GM08714 (cell line): ENCODE results near the gene TRAM2.

Experiments
- H3K4me3 ChIP-seq: fragments of 200-500 bp; sonication (Bioruptor generic); 2 replicates; pipeline ENCODE4 v1.5.1; 2014; ENCODE audit warnings: mild to moderate bottlenecking, low read length, inconsistent platforms
- ZNF274 ChIP-seq: IDR thresholded peaks from 2 replicates; pipeline ENCODE4 v1.6.1; 2012; ENCODE audit warnings: mild to moderate bottlenecking, low read depth, low read length

TRAM2 gene

GRCh38 chr6:52598824-52599190 is 21.9 kb upstream of the TRAM2 start:
- no peak overlapping the region for H3K4me3 ChIP-seq
- no peak for TF ChIP-seq ZNF274

GRCh38 chr6:52598123-52598823 is 21.4 kb upstream of the TRAM2 start:
- no peak for TF ChIP-seq ZNF274
- no peak overlapping the region for H3K4me3 ChIP-seq

DNA sequence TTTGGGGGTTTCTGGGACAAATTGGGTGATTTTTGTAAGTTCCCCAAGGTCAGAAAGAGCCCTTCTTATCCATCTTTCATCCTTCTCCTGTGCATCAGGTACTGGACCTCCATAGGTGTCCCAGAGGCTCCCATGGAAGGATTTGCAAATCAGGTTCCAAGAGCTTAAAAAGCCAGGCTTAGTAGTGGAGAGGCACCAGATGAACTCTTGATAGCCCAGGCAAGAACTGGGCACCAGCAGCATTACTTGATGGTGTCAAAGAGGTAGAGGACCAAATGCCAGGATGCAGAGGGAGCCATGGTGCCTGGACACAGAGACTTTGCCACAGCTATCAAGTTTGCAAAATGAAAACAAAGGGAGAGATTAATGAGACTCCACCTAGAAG is 20.9 kb upstream of the TRAM2 start:
- no peak overlapping the region for H3K4me3 ChIP-seq
- TF ChIP-seq ZNF274: no peak

GRCh38 chr6:52596371-52597028 is 19.6 kb upstream of the TRAM2 start:
- no peak for TF ChIP-seq ZNF274
- no peak overlapping the region for H3K4me3 ChIP-seq

DNA sequence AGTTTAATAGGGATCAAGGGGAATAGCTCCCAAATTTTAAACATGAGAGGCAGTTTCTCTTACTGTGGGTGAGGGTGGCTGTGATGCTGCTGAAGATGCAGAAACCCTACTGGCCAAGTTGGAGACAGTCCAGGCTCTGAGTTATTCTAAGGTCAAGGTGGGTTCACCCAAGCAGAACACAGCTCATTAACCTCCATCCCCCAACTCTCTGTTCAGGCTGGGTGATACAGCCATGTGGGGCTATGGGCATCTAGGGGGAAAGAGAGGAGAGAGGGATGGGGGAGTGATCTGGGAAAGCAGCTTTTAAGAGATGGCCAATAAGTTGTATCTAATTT is 18.9 kb upstream of the TRAM2 start:
- no peak for TF ChIP-seq ZNF274
- H3K4me3 ChIP-seq: no peak overlapping the region

- no peak for TF ChIP-seq ZNF274
- no peak overlapping the region for H3K4me3 ChIP-seq
These were observed 18.3 kb upstream of the TRAM2 start for GRCh38 chr6:52595000-52595795.

DNA sequence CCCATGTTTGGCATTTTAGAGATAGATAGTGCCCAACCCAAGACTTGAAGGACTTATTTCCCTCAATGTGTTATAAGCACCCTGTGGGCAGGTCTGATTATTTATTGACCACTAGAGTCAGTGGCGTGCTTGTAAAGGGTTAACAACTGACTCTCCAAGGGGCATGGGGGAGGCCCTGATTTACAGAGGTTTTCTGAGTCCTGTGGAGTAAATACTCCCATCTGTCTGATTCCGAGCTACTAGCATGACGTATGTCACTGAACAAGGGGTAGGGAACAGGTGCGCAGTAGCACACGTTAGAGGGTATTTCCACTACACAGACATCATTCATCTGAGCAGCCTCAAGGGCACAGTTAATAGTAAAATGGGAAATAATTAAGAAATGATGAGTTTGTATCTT is 17.4 kb upstream of the TRAM2 start:
- H3K4me3 ChIP-seq: no peak overlapping the region
- TF ChIP-seq ZNF274: no peak

DNA sequence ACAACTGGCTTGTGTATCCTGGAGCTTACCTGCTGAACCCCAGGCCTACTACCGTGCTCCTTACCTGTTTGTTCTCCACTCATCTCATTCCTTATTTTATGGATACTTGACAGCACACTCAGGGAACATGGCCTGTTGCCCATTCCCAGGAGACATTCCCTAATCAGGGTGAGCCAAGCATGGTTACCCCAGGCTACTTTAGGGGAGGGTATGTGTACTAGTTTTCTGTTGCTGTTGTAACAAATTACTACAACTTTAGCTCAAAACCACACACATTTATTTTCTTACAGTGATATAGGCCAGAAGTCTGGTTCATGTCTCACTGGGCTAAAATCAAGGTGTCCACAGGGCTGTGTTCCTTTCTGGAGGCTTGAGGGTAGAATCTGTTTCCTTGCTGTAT is 15.0 kb upstream of the TRAM2 start:
- no peak for TF ChIP-seq ZNF274
- no peak overlapping the region for H3K4me3 ChIP-seq

- TF ChIP-seq ZNF274: no peak
- H3K4me3 ChIP-seq: no peak overlapping the region
These were observed 13.5 kb upstream of the TRAM2 start for GRCh38 chr6:52590152-52590891.

DNA sequence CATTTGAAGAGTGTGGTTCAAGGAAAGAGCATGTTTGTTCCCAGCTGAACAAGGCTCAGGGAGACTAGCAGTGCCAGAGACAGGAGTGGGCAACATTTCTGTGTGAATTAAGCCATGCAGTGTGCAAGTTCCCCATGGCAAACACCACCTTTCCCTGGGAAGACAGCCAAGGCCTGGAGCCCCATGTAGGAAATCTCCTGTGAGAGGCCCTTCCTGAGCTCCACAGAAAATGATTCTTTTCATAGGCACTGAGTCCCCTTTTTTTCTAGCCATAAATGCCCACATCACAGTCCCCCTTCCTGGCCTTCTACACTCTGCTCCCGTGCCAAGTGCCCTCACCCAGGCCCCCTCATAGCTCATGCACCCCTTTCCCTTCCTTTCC is 11.8 kb upstream of the TRAM2 start:
- no peak for TF ChIP-seq ZNF274
- H3K4me3 ChIP-seq: no peak overlapping the region

GRCh38 chr6:52588087-52588709 is 11.3 kb upstream of the TRAM2 start:
- no peak for TF ChIP-seq ZNF274

GRCh38 chr6:52587001-52587400 is 10.1 kb upstream of the TRAM2 start:
- no peak for TF ChIP-seq ZNF274
- H3K4me3 ChIP-seq: no peak overlapping the region

More at GRCh38 chr6:52588087-52588709, 11.3 kb upstream of the TRAM2 start:
- H3K4me3 ChIP-seq: no peak overlapping the region

DNA sequence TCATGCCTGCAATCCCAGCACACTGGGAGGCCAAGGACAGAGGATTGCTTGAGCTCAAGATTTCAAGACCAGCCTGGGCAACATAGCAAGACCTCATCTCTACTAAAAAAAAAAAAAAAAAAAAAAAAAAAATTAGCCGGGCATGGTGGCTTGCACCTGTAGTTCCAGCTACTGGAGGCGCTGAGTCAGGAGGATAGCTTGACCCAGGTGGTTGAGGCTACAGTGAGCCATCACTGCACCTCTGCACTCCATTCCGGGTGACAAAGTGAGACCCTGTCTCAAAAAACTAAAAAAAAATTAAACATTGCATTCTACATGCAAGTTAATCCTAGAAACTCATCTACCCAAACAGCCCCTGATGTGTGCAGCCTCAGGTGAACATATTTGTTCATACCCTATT is 7.3 kb upstream of the TRAM2 start:
- TF ChIP-seq ZNF274: no peak
- no peak overlapping the region for H3K4me3 ChIP-seq

DNA sequence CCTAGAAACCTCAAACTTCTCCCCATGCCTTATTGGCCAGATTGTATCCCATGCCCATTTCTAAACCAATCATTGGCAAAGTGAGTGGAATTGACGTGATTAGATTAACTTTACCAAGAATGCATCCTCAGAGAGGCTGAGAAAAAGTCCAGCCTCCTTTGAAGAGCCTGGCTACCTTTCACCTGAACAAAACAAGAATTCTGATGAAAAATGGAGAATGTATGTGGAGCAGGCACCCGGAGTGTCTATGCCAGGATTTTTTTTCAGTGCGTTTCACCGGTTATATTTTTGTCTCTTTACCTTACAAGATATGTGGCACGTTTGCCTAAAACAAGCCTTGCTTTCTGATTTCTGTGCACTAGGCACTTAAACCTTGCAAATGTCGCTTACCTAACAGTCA is 6.1 kb upstream of the TRAM2 start:
- no peak for TF ChIP-seq ZNF274
- no peak overlapping the region for H3K4me3 ChIP-seq

GRCh38 chr6:52582446-52582845 is 5.6 kb upstream of the TRAM2 start:
- H3K4me3 ChIP-seq: no peak overlapping the region
- no peak for TF ChIP-seq ZNF274
